Fibroblast of skin of back (primary cell): Measurements from ENCODE around the gene GLYR1.
A peak's percentile ranks its signal among the peaks of the same experiment; 100 is the strongest.

Experiments used
- DNase-seq: peaks from one replicate; pipeline ENCODE4 v3.0.0-alpha.2; 2013

Gene GLYR1

DNA sequence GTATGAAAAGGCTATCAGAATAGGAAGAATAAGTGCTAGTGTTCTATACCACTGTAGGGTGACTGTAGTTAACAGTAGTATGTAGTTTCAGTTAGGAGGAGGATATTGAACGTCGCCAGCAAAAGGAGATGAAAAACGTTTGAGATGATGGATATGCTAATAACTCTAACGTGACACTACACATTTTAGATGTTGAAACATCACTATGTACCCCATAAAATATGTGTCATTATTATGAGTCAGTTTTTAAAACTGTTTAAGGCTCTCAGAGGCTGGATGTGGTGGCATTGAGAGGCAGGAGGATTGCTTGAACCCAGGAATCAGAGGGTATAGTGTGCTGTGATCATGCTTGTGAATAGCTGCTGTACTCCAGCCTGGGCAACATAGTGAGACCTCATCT, 32.0 kb upstream of the GLYR1 start:
- DNase-seq = no peak

DNA sequence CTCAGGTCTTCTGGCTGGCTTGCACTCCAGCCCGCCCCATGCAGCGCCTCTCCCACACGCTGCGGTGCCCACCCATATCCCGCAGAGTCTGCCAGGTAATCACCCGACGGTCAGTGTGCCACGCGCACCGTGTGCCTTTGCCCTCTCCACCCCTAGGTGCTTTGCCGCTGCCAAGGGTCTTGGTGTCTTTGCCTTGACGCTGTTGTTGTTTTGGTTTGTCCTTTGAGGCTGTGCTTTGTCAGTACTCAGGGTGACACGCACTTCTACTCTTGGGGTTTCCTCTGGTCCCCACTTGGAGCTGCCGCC, 30.2 kb upstream of the GLYR1 start:
- no peak for DNase-seq

DNA sequence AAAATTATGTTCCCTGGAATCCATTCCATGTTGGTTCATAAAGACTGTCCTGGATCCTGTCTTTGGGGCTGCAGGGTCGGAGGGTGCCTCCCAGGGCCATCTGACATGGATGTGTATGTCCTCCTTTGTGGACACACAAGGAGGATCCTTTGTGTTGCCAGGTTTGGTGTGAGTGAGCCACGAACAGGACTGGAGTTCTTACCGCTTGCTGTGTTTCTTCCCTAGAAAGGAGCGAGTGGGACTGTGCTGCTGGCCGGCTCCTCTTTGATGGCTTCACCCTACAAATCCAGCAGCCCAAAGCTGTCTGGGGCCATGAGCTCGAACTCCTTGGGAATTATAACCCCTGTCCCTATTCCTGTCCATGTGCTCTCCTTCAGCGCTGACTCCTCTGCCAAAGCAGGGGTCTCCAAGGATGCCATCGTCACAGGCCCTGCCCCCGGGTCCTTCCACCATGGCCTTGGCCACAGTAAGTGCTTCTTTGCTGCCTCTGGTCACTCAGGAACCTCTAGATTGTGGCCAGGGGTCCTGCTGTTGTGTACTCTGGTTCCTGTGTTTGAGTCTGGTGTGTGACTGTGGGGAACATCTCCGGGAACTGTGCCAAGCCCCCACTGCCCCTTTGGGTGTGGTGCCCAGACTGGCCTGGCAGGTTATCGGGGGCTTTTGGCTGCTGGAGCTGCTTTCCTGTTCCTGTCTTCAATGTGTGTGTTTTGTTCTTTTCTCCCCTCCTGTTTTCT, 29.7 kb upstream of the GLYR1 start:
- no peak for DNase-seq

DNA sequence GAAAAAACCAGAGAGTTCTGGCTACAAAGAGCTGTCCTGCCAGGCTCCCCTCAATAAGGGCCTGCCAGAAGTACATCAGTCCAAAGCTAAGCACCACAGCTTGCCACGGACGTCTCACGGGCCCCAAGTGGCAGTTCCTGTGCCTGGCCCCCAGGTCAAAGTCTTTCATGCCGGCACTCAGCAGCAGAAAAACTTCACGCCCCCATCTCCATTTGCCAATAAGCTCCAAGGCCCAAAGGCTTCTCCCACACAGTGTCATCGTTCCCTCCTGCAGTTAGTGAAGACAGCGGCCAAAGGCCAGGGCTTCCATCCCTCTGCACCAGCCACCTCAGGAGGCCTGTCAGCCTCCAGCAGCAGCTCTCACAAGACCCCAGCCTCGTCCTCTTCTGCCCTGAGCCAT, 27.6 kb upstream of the GLYR1 start:
- DNase-seq = no peak

DNA sequence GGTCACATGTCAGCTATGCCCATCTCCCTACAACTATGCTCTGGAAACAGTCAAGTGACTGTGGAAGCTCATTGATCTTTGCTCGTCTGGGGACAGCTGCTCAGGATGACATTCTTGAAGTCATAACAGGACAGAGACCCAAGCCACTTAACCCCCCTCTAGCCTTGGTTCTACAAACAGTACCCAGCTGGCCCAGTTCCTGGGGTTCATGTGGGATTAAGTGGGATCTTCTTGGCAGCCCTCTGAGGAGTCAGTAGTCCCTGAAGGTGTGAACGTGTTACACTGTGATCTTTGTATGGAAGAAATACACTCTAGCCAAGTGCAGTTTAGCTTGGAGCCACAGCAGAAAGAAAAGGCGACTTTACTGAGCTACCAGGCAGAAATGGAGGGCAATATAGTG, 26.0 kb upstream of the GLYR1 start:
- no peak for DNase-seq

DNA sequence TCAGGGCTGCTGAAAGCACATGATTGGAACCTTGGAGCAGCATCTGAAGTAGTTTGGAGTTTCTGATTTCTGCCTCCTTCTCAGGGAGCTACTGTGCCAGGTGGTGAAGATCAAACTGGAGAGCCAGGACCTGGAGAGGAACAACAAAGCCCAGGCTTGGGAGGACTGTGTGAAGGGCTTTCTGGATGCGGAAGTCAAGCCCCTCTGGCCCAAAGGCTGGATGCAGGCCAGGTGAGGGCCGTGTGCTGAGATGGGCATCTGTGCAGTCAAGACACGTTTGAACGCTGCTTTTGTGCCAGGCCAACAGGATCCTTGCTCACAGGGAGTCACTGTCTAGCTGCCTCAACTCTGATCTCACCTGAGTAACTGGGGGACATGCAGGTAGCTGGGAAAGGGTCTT, 24.0 kb upstream of the GLYR1 start:
- no peak for DNase-seq

DNA sequence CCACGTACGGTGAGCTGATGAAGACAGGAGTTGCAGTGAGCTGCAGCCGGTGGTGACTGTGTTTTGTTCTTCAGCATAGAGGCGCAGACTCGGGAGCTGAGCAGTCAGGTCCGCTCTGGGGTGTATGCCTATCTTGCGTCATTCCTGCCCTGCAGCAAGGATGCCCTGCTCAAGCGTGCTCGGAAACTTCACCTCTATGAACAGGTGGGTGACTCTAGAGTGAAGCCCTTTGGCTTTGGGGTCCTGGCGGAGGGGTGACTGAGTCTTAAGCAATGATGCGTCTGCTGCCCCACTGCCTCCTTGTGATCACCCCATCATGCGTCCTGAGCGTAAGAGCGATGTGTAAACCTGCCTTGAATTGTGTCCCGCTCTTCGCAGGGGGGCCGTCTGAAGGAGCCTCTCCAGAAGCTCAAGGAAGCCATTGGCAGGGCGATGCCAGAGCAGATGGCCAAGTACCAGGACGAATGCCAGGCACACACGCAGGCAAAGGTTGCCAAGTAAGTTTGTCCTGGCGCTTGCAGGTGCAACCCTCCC, 23.1 kb upstream of the GLYR1 start:
- DNase-seq = no peak

DNA sequence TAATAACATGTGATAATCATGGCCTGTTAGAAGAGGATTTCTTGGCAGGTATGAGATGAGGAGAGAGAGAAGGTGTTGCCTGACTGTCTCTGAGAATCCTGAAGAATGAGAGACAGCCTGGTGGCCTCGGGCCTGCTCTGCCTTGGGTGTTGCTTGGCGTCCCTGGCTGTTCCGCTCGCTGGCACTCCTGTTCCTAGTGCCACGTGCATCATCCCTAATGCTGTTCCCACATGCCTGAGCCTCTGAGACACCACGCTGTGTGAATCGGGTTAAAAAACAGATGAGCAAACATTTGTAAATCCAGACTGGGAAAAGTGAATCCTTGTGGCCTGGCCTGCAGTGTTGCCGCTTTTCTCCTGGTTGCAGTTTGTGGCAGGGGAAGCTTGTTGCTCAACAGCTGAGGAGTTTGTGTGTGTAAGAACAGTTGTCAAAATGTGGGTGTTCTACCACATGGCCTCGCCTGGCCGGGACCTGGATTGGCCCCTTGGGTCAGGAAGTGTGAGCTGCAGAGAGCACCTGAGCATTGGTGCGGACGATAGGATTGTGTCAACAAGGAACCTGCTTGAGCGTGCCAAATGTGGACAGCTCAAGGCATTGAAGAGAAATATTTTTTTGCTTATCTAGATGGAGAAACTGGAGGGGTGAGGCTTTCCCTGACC, 22.2 kb upstream of the GLYR1 start:
- no peak for DNase-seq

DNA sequence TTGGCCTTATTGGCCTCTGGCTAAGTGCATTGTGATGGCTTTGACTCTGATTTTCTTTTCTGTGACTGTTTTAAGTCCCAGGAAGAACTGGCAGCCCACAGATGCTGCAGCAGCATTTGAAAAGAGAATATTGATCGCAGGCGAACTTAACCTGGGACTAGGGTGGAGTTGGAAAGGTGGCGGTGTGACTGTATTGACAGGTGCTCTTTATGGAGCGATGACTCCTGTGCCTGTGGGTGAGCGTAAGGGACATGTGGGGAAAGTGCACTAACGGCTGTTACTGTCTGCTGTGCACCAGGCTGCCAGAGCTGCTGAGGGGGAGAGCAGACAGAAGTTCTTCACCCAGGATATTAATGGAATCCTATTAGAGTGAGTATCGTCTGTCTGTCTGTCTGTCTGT, 21.4 kb upstream of the GLYR1 start:
- DNase-seq = no peak

DNA sequence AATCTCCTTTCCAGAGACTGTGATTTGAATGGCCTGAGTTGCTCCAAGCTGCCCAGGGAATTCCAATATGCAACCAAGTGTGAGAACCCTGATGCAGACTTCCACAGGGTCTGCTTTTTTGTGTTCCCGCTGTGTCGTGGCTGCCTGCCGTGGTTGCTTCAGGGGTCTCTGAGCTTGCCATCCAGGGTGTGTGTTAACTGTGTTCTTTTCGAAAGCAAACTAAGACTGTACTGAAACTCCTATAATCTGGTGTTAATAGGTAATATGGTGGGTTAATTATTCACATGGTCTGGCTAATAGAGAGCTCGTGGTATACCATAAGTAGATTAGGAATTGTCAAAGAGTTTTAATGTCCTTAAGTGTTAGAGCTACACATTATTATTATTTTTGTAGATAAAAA, 20.9 kb upstream of the GLYR1 start:
- DNase-seq = no peak

DNA sequence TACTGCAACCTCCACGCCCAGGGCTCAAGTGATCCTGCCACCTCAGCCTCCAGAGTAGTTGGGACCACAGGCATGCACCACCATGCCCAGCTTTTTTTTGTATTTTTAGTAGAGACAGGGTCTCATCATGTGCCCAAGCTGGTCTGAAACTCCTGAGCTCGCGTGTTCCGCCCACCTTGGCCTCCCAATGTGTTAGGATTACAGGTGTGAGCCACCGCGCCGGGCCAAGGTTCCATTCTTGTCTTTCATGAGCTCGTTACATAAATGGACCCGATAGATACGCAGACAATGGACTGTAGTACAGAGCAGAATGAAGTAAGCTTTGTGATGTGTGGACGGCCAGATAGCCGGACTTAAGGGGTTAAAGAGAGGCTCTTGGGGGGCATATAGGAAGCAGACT, 19.5 kb upstream of the GLYR1 start:
- no peak for DNase-seq

DNA sequence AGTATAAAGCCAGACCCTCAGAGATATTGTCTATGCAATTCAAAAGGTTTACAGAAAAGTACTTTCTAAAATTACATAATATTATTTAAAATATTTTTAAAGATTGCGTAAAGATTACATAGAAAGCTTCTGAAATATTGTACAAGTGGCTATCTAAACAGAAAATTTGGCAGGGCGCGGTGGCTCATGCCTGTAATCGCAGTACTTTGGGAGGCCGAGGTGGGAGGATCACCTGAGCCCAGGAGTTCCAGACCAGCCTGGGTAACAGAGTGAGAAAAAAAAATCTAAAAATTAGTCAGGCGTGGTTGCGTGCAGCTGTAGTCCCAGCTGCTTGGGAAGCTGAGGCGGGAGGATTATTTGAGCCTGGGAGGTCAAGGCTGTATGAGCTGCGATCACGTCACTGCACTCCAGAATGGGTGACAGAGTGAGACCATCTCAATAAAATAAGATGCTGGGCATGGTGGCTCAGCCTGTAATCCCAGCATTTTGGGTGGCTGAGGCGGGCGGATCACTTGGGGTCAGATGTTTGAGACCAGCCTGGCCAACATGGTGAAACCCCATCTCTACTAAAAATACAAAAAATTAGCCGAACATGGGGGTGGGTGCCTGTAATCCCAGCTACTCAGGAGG, 18.3 kb upstream of the GLYR1 start:
- no peak for DNase-seq

DNA sequence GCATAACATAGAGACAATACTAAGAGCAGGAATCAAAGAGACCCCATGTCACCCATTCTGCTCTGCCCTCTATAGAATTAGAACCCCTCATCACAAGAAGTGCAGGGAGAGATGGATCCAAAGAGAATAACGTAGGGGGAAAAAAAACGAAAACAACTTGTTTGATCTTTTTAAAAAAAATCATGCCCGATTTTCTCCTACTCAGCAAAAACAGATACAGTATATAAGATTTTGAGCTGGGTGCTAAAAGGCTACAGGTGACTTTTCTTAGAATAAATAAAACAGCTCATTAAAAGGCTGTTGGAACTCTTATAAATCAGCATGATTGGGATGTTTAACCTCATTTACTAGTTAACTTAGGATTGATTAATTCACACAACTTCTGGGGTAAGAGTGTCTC, 17.6 kb upstream of the GLYR1 start:
- DNase-seq = no peak

DNA sequence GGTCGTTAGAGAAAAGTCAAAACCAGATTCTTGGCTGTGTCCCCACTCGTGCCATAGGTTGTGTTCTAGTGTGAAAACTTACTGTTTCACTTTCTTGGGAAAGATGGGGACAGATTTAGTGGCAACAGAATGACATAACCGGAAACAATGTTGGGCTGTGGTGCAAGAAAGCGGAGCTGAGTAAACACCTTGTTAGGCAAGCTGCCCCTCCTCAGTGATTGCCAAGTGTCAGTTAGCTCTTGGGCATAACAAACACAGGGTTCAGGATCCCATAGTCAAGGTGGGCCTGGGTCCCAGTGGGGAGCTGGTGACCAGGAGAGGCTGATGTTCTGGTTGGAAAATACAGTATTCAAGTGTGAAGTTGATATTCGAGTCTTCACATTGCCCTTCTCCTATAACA, 15.6 kb upstream of the GLYR1 start:
- DNase-seq = no peak

DNA sequence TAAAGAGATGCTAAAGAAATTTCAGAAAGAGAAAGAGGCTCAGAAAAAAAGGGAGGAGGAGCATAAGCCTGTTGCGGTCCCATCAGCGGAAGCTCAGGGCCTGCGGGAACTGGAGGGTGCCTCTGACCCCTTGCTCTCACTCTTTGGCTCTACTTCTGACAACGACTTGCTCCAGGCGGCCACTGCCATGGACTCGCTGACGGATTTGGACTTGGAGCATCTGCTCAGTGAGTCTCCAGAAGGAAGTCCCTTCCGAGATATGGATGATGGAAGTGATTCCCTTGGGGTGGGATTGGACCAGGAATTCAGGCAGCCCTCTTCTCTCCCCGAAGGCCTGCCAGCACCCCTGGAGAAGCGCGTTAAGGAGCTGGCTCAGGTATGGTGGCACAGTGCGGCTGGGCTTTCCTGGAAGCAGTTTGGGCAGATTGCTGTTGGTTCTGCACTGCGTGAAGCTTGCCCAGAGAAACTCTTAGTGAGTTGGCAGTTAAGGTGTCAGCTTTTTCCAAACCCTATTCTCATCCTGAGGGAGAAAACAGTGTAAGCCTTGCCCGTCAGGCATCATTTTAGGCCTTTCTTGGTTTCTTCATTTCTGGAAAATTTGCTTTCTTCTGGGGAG, 13.7 kb upstream of the GLYR1 start:
- DNase-seq = no peak

DNA sequence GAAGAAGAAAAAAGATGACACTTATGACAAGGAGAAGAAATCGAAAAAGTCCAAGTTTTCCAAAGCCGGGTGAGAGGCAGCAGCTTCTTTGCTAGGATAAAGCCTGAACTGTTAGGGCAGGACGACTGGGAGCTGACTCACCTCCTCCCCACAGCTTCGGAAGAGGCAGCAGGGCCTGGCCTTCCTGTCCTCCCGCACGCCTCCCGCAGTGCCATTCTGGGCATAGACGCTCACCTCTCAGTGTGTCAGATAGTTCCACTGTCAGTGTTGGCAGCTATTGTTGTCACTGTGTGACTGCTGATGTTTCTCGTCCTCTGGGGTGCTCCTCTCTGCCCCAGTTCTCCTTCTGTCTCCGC, 12.8 kb upstream of the GLYR1 start:
- no peak for DNase-seq

DNA sequence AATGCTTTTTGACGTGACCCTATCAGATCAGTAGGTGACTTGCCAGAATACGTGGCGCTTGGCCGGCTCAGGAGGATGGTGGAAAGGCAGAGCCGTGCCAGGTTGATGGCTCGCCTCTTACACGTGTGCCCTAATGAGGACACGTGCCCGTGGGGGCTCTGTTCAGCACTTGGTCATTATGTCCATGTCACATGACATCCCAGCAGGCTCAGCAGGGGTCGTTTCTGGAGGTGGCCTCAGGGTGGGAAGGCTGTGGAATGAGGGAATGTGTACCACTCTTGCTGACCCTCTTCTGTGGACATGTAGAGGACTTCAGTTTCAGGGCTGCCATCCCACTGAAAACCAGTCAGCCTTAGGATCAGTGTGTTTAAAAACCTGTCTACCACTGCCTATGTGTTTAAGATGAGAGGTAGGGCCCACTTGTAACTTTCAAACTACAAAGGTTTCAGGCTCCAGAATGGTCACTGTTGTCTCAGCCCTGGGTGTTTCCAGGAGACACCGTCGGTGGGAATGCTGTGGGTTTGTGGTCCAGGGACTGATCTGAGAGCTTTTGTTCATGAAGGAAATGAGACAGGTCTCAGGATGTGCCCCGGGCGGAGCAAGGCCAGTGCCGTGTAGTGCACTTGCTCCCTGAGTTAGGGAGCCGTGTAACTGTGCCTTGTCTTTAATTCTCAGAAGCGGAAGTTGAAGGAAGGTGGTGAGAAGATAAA, 12.3 kb upstream of the GLYR1 start:
- DNase-seq = no peak

DNA sequence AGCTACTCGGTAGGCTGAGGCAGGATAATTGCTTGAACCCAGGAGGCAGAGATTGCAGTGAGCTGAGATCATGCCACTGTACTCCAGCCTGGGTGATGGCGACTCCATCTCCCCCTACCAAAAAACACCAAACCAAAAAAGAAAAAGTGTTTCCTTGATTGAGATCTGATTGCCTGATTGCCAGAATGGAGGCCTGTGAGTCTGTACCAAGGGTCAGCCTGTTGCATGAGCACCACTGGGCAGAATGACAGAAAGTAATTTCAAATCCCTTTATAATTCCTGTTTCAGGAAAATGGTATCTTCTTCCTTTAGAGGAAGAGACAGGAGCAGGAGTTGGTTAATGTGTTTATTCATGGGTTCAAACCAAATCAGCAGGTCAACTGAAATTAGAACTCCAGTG, 8.7 kb upstream of the GLYR1 start:
- no peak for DNase-seq

DNA sequence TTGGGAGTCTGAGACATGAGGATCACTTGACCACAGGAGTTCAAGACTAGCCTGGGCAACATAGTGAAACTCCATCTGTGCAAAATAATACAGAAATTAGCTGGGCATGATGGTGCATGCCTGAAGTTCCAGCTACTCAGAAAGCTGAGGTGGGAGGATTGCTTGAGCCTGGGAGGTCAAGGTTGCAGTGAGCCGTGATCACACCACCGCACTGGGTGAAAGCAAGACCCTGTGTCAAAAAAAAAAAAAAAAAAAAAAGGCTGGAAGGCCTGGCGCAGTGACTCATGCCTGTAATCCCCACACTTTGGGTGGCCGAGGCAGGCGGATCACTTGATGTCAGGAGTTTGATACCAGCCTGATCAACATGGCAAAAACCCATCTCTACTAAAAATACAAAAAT, 8.3 kb upstream of the GLYR1 start:
- DNase-seq = no peak

DNA sequence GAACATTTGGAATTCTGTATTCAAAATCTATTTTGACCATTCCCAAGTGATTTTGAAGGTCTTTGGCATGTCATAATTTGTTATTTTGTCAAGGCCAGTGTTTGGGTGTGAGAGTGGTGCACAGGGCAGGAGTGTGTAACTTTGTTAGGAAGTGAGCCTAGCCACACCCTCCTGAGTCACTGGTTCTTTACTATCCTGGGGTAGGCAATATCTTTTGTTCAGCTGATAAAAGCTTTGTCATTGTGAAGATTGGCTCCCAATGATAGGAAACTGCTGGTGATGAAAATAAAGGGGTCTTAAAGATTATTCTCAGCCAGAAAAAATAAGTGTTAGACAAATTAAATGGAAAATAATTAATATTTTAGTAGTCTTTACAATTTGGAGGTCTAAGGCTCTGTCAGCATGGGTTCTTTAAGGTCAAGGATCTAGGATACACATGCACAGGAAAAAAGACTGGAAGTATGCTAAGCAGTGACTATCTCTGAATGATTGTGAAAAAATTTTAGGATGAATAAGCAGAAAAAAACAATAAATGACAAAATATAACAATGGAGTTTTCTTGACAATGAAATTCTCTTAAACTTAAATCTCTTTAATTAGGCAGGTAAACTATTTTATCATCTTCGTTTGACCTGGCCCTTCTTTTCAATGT, 5.3 kb upstream of the GLYR1 start:
- DNase-seq = peak; percentile 49

DNA sequence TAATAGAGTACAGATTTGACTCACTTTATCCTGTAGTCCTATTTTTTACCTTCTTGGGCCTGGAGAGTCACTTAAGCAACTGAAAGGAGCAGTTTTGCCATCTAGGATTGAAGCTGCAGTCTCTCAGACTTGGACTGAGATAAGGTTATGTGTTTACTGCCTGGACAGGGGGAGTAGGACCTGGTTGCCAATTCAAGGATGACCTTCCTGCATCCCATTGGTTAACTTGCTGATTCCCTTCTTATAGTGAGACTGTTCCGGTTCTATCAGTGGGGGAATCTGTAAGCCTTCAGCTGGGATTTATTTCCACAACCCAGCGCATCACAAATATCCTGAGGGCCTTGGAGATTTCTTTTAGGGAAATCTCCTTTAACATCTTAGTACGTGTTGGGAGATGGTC, 3.1 kb upstream of the GLYR1 start:
- no peak for DNase-seq

DNA sequence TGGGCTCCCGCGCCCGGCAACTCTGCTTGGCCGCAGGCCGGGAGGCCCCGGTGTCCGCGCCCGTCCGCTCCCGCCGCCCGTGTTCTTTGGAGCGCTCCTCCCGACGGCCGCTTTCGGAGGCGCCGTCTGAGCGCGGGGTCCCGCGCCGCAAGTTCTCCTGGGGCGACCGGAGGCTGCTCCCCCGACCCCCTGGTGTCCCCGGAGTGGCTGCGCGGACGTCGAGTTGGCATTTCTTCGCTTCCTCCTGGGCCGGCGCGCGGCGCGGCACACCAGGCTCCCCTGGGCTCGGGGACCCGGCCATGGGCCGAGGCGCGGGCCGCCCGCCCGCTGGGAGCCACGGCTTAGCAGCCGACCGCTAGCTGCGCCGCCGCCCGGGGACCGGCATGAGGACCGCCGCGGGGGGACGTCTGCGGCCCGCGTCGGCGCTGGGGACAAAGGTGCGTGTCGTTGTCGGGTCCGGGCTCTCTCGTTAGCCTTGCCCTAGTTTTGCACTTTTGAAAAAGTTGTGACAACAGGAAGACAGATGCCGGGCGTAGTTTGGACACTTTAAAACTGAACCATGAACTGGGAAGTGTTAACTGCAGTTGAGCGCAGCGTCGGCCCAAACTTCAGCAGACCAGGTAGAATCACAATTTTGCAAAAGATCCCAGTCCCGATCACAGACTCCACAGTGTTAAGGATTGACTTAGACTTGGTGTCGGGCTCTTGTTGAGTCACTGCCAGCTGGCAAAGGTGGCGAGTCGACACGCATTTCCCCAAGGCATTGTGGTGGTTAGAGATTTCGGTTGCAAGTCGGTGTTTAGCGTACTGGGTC, 893 bp upstream of the GLYR1 start:
- peak; percentile 62 for DNase-seq
